NCI-H2196 treated with DMSO at 0.1 percent for 48 hours (cell line): Measurements from ENCODE around the gene SMIM35.
"Not testable (repeated sequence)": the region's sequence is repeated elsewhere in the genome, so short reads cannot be mapped to it uniquely, and the experiment has no call there.

Source experiments
- DNase-seq: peaks from one replicate; lab custom pipeline; 2025; ENCODE audit not compliant: unreplicated experiment; lab: John Stamatoyannopoulos, UW

SMIM35 gene

GRCh38 chr11:118045191-118045590 lies 41.6 kb downstream of the SMIM35 start:
- peak; percentile 23 for DNase-seq

GRCh38 chr11:118042796-118043195 lies 44.0 kb downstream of the SMIM35 start:
- DNase-seq, result no peak

- DNase-seq, result no peak
Observed at GRCh38 chr11:118042141-118042540, 44.6 kb downstream of the SMIM35 start.

GRCh38 chr11:118033443-118033842 lies 53.3 kb downstream of the SMIM35 start:
- no peak for DNase-seq

- no peak for DNase-seq
Observed at GRCh38 chr11:118028626-118029025, 58.1 kb downstream of the SMIM35 start.

GRCh38 chr11:118027694-118028093 lies 59.1 kb downstream of the SMIM35 start:
- no peak for DNase-seq

GRCh38 chr11:118021146-118021545 lies 65.6 kb downstream of the SMIM35 start:
- DNase-seq, result no peak

- no peak for DNase-seq
Observed at GRCh38 chr11:118018401-118018800, 68.4 kb downstream of the SMIM35 start.

GRCh38 chr11:118017631-118018315 lies 69.0 kb downstream of the SMIM35 start:
- DNase-seq, result no peak

- DNase-seq, result no peak
Observed at GRCh38 chr11:118017111-118017510, 69.7 kb downstream of the SMIM35 start.

- no peak for DNase-seq
Observed at GRCh38 chr11:118016104-118016503, 70.7 kb downstream of the SMIM35 start.

GRCh38 chr11:118015385-118015841 lies 71.3 kb downstream of the SMIM35 start:
- DNase-seq, result no peak

GRCh38 chr11:118014022-118014421 lies 72.7 kb downstream of the SMIM35 start:
- no peak for DNase-seq

GRCh38 chr11:118012083-118012669 lies 74.6 kb downstream of the SMIM35 start:
- DNase-seq, result no peak

GRCh38 chr11:118010738-118011461 lies 75.9 kb downstream of the SMIM35 start:
- DNase-seq, result no peak

- no peak for DNase-seq
Observed at GRCh38 chr11:118009864-118010737, 76.7 kb downstream of the SMIM35 start.

GRCh38 chr11:118008271-118008911 lies 78.4 kb downstream of the SMIM35 start:
- DNase-seq, result no peak

GRCh38 chr11:118007563-118008270 lies 79.0 kb downstream of the SMIM35 start:
- not testable (repeated sequence) for DNase-seq

- no peak for DNase-seq
Observed at GRCh38 chr11:118007040-118007439, 79.7 kb downstream of the SMIM35 start.

- DNase-seq, result no peak
Observed at GRCh38 chr11:118006153-118006534, 80.6 kb downstream of the SMIM35 start.
